IPS-18a (cell line): ENCODE data around the gene NEMP1.

Experiments used
- H3K27ac ChIP-seq: one replicate; pipeline ENCODE4 v1.5.1; 2013; ENCODE audit warnings: low read length
- H3K27me3 ChIP-seq: one replicate; pipeline ENCODE4 v1.6.1; 2013; ENCODE audit warnings: mild to moderate bottlenecking, low read length; ENCODE audit not compliant: control insufficient read depth, insufficient read depth
- H3K36me3 ChIP-seq: one replicate; pipeline ENCODE4 v1.6.1; 2013; ENCODE audit warnings: low read depth, low read length; ENCODE audit not compliant: control insufficient read depth
- H3K4me1 ChIP-seq: one replicate; pipeline ENCODE4 v1.6.1; 2013; ENCODE audit warnings: low read depth, low read length; ENCODE audit not compliant: control insufficient read depth
- H3K4me3 ChIP-seq: one replicate; pipeline ENCODE4 v1.5.1; 2013; ENCODE audit warnings: low read length
- H3K9ac ChIP-seq: one replicate; pipeline ENCODE4 v1.6.1; 2013; ENCODE audit warnings: mild to moderate bottlenecking, low read length, moderate library complexity
- H3K9me3 ChIP-seq: one replicate; pipeline ENCODE4 v1.6.1; 2013; ENCODE audit warnings: low read depth, low read length; ENCODE audit not compliant: control insufficient read depth

NEMP1 gene

DNA sequence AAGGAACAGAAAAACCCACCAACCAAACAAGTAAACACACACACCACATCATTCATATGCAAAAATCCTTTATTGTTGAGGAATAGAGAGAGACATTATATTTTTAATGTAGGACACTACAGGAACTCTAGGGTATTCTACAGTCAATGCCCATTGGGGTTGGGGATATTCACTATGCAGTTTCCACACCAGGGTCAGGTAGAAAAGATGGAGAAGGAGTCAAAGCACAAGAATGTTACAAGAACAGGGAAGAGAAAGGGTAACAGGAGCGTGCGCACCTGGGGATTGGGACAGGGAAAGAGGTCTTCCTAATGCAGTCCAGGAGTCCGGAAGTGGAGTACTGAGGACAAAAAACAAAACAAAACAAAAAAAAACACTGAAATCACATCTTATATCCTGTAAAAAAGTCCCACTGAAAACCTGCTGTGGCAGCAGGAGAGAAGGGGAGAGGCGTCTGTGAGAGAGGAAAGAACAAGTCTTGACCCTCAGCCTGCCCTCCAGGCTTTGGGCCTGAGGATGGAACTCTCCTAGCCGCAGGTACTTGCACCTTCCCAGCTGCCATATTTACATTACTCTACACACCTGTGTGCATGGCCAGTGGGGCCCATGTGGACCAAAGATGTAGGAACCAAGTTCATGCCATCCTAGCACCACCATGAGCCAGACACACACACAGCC is 68.5 kb downstream of the NEMP1 start:
- H3K27ac ChIP-seq, result no peak overlapping the region
- H3K27me3 ChIP-seq, result no peaks in the 10 kb centered on the region
- no peak overlapping the region for H3K4me3 ChIP-seq
- H3K36me3 ChIP-seq, result no peaks in the 10 kb centered on the region
- peaks cover 28% of the 10 kb centered on the region for H3K4me1 ChIP-seq
- no peaks in the 10 kb centered on the region for H3K9me3 ChIP-seq
- H3K9ac ChIP-seq, result no peak overlapping the region

DNA sequence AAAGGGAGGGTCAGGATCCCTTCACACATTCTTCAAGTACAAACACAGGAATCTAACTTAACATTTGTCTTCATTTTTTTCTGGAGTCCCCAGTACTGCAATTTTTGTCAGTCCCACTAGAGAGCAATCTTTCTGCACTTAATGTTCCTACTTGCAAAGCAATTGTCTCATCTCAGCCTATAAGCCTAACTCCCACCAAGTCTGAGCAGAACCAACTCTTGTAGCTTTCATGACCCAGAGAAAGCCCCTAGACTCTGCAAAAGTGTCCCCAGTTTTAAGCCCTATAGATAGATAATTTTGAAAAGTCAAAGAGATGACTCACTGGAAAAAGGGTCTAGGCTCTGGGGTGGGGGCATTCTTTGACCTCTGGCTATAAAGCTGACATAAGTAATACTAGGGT is 70.4 kb downstream of the NEMP1 start:
- no peak overlapping the region for H3K27ac ChIP-seq
- no peak overlapping the region for H3K9ac ChIP-seq
- H3K27me3 ChIP-seq, result no peaks in the 10 kb centered on the region
- no peak overlapping the region for H3K4me3 ChIP-seq
- peaks cover 30% of the 10 kb centered on the region for H3K4me1 ChIP-seq
- peaks cover 18% of the 10 kb centered on the region for H3K36me3 ChIP-seq
- no peaks in the 10 kb centered on the region for H3K9me3 ChIP-seq

- Histone ChIP-seq H3K9ac (no peak overlapping the region), H3K27me3 (no peaks in the 10 kb centered on the region), H3K4me1 (peaks cover 30% of the 10 kb centered on the region), H3K36me3 (peaks cover 30% of the 10 kb centered on the region), H3K4me3 (peak overlapping the region; percentile 31), H3K27ac (no peak overlapping the region), H3K9me3 (no peaks in the 10 kb centered on the region)
Observed at GRCh38 chr12:57006809-57007475, 71.6 kb downstream of the NEMP1 start.

GRCh38 chr12:57005980-57006808 is 72.4 kb downstream of the NEMP1 start, which contains the start of gene ZBTB39:
Gene ZBTB39, minus strand, starts transcription at chr12:57006546. Its CDS starts 1,629 bp downstream, at chr12:57004917.
- no peaks in the 10 kb centered on the region for H3K9me3 ChIP-seq
- H3K4me3 ChIP-seq, result peak within 1 kb of the TSS; percentile 93
- H3K36me3 ChIP-seq, result peaks cover 32% of the 10 kb centered on the region
- H3K9ac ChIP-seq, result peak within 1 kb of the TSS; percentile 86
- peak within 1 kb of the TSS; percentile 42 for H3K27ac ChIP-seq
- H3K27me3 ChIP-seq, result no peaks in the 10 kb centered on the region
- peaks cover 30% of the 10 kb centered on the region for H3K4me1 ChIP-seq
